ENCODE measurements around the gene PTPN20.

PTPN20 gene

DNA sequence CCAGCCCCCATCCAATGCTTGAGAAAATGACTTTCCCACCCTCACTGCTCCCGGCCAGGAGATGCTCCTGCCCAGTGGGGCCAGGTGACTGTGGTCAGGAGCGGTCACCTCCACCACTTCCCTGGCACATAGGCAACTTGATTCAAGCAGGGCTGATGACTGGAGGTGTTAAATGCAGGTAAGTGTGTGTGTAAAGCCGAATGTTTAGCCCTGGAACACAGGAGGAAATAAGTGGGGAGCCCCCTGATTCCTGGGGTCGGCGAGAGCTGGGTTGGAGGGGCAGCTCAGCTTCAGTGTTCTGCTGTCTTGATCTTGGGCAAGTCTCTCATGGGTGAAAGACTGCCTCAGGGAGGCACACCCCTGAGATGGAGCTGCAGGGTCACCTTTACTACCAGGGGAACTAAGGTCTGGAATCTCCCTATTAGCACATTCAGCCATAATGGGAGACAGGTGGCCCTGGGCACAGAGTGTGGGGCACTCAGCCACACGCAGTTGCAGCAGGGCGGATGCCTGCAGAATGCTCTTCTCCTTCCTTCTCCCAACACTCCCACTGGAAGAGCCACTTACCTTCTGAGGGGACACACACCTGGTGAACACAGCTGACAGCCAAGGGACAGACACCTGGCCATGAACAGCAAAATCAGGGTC lies 124.1 kb downstream of the PTPN20 start:
- no peak for DNase-seq

DNA sequence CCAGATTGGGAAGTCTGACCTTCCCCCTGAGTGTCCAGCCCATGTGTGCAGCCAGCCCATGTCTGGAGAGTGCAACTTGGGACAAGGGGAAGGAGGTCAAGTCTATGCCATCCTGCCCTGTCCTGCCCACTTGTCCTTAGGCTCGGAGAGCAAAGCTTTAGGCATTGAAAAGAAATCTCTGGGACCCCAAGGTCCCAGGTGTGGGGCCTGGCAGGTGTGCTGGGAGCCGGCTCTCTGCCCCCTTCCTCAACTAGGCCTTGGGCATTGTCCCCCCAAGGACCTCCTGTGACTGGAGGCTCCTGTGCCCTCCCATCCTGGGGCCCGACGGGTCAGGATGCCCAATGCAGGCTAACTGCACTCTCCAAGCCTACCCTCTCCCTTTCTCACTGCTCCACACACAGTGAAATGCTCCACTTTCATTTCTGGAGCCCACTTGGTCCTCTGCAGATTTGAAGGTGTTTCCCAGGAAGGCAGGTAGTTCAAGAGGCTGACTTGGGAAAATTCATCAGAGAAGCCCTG lies 124.7 kb downstream of the PTPN20 start:
- DNase-seq = no peak

DNA sequence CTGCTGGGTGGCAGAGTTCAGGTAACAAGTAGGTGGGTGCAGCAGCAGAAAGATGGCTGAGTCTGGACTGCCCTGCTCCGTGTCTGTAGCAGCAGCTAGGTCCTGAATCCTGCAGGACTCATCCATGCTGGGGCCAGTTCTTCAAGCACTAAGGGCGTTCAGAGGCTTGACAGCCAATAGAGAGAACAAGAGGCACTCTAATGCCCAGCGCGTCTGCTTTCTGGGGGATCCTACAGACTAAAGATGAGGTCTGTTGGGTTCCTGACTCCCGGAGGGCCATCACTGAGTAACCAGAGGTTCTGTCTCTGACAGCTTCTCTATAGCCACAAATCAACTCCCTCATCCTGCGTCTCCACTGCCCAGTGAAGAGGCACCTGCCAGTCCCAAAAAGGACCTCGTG lies 125.5 kb downstream of the PTPN20 start:
- DNase-seq = no peak

DNA sequence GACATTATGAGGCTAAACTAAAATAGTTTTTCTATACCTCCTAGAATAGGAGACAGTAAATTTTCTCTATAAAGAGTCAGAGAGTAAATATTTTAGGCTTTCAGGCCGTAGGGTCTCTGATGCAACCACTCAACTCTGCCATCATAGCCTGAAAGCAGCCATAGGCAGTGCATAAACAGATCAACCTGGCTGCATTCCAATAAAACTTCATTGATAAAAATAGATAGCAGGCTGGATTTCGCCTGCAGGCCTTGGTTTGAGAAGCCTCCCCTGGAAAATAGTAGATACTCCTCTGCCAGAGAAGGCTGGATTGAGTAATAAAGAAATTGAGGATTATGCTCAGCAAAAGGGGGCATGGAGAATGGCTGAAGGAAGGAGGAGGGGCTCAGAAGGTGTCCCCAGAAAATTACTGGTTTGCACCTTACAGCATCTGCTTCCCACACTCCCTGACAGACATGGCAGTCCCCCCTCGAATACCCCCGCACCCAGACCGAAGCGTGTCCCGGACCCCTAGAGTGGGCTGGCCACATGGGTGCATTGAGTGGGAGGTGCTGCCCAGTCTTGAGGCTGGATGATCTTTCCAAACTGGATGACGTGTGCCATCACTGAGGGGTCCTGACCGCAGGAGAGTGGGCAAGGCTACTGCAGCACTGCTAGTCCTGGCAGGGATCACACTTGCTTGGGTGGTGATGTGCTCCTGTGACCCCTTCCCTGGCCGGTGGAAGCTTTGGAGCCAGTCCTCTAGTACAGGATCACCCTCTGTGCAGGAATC lies 126.6 kb downstream of the PTPN20 start:
- DNase-seq = no peak

DNA sequence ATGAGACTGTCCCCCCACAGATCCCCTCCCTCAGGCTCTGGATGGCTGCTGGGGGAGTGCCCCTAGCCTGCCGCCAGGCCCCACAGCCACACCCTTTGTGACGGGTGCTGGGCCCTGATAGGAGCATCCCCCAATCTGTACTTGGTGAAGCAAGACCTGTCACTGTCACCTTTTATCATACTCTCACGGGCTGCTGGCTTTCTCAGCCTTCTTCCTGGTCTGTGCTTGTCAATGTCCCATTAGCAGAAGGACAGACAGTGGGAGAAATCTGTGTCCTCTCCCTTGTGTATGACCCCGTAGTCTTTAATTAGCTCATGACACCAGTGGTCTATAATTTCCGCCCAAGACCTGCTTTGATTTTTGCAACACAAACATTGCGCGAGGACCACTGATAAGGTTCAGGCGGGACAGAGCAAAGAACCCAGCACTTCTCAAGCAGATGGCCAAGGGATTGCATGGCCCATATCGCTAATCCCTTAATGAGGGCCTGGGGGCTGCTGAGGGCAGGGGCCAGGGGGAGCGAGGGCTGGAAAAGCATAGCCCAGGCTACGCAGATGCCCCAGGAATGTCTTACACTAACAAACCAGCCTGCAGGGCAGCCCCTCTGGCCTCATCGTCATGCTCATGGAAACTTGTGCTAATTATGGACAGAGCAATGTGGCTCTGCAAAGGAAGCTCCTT lies 127.8 kb downstream of the PTPN20 start:
- no peak for DNase-seq

DNA sequence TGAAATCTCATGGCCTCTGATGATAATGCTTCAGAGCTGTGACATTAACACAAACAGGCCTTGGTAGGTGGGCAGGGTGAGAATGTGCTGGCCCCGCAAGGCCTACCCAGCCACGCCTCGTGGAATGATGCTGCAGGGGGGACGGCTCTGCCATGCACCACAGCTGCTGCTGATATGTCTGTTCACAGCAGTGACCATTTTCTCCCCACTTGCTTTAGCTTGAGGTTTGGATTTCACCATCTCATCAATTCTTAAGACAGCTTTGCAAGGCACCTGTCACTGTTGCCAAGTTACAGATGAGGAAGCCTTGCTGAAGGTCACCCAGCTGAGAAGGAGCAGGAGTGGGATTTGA lies 128.3 kb downstream of the PTPN20 start:
- no peak for DNase-seq

DNA sequence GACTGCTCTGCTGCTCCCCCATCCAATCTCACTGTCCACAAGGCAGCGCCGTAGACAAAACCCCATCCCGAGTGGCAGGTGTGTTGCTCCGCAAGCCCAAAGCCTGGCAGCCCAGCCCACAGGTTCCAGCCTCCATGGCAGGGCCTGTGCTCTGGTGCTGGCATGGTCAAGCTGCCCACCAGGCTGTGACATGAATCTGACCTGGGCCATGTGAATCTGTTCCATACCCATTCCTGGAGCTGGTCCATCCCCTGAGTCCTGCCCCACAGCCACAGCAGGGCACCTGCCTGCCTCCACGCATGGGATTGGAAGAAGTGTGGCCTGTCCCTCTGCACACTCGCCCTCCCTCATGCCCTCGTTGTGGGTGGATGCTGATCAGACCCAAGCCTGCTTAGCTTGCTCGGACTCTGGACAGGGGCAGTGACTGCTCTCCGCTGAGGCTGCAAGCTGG lies 128.8 kb downstream of the PTPN20 start:
- no peak for DNase-seq

DNA sequence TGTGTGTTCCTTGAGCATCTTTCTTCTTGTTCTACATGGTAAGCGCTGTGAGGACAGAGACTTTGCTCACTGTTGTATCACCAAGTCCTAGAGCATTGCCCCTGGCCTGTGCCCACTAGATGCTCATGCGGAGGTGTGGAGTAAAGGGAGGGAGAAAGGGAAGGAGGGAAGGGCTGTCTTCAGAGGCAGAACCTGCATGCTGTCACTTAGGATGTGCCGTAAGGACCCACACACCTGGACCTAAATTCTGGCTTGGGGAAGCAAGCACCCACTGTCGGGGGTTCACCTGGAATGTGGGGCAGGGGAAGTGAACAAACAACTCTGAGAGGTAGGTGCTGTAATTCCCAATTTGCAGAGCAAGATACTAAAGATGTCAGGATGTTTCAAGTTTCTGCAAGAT lies 129.5 kb downstream of the PTPN20 start:
- DNase-seq = no peak

DNA sequence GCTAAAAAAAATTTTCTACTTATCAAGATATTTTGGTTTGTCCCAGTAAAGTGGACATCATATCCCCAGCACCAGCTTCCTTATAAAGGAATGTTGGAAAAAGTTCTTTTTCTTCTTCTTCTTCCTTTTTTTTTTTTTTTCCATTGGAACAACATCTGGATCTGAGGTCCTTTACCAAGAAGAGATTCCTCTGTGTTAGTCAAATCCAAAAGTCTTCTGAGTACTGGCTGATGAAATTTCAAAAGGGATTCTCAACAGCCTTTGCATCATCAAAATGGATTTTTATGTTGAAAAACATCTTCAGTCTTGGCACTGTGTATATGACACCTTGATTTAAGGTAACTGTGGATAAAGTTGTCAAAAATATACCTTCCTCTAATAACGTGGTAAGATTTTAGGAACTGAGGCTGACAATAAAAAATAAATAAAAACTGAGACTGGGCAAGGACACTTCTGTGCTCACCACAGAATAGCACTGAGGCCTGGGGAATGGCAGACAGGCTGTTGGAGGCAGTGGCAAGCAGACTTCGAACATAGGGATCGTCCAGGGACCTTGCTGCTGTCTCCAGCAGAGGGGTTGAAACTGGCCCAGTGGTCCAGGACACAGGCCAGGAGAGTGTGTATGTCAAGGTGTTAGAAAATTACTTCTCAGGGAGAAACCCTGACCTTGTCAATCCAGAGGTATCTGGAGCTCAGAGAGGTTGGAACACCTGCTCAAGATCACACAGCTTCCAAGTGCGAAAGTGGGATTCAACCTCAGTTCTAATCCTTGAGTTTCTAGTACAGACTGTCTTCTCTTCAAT lies 130.4 kb downstream of the PTPN20 start:
- no peak for DNase-seq

DNA sequence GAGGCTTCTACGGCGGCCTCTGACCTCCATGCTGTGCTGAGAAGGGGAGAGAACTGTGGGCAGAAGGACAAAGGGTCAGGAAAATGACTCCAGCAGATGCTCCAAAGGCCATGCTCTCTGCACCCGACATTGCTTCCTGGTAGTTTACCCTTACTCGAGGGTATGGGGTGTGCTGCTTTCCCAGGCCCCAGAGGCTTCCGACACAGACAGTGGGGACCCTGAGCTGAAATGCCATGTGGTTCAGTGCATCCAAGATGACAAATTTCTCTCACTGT lies 130.9 kb downstream of the PTPN20 start:
- DNase-seq = no peak

DNA sequence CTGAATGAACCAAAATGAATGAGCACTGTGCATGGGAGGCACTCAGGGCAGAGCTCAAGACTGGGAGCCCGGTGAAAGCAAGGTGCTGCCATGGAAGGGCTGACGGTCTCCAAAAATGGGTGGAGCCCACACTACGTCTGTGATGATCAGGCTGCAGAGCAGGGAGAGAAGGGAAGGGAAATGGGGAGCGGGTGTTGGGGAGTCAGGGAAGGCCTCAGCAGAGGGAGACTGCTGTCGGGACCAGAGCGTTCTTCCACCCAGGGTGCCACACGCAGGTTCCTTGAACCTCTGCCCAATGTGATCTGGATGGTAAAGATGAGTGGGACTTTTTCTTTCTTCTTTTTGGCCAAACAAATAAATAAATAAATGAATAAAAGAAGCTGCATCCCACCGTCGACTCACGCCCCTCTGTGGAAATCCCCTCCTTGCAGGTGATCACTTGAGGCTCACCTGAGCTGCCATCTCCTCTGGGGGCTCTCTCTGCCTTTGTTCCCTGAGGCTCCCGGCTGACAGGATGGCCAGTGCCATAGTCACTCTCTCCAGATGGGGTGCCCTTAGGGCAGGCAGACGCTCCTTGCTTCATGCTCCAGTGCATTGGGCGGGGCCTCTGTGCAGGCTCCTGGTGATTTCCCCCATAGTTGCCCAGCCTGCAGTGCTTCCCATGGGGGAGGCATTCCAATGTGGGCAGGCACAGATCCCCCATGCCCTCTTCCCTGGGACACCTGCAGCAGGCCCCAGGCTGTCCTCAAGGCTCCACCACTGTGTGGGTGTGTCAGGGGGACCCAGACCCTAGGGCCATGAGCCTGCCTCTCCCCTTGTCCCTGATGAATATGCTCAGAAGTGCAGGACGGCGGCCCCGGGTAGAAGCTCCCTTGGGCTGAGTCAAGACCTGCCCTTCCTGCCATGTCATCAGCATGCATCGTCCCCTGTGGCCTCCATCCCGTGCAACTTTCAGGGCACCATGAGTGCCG lies 131.8 kb downstream of the PTPN20 start:
- no peak for DNase-seq

DNA sequence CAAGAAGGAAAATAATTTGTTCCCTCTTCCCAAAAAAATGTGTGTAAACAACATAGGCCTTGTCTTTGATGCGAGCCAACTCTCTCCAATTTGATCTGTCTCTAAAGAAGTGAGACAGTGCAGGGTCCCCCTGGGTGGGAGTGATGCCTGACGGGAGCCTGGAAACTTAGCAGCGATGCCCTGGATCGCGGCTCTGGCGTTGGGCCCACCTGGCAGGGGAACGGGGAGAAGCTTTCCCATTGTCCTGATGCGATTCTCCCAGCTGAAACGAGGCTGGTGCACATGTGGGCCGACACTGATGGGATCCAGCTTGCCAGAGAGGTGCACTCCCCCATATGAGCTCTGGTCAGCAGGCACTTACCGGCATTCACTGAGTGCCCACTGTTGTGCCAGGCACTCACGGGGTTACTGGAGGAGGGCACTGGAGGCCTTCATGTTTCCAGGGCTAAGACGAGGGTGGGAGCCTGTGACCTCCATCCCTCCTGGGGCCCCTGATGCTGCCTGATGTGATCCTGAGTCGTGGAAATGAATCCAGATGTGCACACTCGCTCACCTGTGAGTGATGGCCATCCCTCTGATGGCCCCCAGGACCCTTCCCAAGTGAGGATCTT lies 132.8 kb downstream of the PTPN20 start:
- no peak for DNase-seq

DNA sequence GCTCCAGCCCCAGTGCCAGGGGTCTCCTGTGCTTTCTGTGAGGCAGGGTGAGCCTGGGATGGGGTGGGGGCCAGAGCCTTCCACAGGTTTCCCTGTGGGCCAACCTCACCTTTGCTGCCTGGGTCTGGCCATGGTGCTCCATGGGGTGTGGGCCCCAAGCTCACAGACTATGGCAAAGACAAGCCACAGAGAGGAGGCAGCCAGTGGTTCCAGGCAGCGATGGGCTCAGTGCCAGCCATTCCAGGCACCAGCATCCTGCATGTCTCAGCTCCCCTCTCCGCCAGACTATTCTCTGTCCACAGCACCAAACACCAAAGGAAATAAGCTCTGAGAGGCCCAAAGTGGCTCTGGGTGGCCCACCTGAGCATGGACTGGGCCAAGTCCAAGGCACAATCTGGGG lies 133.5 kb downstream of the PTPN20 start:
- no peak for DNase-seq

DNA sequence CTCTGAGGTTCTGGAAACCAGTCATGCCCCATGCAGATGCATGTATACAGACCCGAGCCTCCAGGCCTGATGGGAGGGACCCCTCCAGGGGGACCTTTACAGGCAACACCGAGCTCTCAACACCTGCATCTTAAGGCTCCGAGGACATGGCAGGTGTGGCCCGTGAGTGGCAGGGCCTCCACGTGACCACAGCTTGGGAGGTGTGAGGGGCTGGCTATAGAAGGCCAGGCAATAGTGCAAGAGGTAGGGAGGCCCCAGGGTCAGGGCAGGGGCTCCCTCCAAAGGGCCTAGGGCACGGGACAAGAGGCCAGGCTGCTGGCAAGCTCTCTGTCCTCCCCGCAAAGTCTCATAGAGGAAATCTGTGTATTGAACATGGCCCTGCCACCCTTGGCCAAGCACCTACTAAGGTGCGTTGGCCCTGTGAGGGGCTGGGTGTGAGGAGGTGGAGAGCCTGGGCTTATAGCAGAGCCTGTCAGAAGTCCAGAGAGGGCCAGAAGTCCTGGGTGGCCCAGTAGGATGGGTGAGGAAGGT lies 134.2 kb downstream of the PTPN20 start:
- no peak for DNase-seq

DNA sequence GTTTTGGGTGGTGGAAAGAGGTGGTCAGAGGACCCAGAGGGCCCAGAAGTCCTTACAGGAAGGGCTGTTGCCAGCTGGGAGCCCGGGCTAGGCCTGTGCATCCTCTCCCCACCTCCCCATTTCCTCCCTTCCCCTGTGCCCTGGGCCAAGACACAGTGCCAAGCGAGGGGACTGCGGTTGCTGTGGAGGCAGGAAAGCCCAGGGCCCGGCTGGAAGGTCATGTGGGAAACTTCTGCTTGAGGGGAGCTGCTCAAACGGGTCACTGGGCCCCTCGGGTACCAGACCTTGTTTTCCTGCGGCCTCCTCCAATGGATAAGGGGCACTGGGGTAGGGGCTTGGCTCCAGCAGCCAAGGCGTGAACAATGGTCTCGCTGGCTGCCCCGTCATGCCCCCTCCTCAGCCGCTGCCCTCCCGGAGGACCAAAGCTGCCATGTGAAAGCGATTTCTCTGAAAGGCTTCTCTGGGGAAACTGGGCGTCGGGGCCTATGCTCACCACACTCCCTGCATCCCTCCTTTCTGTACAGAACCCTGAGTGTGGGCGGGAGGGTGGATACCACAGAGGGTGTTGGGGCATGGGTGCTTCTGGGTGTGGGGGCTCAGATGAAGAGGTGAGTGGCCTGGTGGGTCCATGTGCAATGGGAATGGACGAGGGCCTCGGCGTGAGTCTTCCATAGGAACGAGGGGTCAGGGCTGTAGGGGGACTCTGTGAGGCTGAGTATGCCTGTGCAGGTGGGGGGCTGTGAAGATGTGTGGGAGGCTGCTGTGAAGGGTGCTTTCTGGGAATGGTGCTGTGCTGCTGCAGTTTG lies 135.3 kb downstream of the PTPN20 start:
- DNase-seq = no peak

DNA sequence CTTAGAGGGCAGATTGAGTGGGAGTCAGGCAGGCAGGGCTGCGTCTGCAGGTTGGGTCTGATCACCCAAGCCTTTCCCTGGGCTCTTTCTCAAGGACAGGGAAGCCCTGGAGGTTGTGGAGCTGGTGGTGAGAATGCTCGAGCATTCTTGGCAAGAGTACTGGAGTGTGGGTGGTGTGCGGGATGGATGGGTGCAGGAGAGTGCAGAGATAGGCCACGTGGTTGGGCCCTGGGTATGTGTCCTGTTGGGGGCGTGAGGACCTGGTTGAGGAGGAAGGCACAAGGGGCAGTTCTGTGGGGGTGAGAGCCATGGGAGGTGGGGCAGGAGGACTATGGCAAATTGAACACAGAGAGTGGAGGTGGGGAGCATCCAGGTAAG lies 135.9 kb downstream of the PTPN20 start:
- no peak for DNase-seq

DNA sequence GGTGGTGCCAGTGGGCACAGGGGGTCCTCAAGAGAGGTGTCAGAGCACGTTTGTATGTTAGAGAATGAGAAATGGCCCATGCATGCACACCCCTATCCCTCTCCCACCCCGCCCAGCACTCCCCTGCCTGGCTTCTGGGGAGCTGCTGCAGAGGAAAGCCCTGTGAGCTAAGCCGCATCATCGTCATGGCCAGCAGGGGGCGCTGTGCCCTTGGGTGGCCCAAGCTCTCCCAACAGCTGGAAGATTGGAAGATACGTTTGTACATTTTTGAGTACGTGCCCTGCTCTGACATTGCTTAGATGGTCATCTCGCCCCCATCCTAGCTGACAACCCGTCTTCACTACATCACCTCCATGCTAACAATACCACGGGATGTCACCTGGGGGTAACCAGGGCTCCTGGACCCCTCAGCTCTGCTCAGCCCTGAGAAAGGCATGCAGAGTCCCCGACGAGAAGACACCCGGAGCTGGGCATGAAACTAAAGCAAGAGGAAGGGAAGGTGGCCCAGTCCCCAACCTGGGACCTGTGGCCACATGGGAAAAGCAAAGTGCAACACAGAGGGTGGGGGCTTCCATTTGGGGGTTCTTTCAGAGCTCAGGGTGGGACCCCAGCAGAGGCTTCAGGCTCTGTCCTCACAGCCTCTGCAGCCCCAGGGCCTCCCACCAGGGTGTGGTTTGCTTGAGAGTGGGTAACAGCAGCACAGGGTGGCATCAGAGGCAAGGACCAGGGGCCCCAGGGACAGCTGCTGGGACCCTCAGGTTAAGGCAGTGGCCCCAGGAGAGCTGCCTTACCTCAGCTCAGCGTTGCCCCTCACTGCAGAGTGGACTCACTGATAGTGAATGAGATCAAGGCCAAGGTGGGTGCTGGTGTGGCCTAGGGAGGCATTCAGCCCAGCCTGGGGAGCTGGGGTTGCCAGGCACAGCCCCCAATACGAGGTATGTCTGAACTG lies 136.6 kb downstream of the PTPN20 start:
- no peak for DNase-seq

DNA sequence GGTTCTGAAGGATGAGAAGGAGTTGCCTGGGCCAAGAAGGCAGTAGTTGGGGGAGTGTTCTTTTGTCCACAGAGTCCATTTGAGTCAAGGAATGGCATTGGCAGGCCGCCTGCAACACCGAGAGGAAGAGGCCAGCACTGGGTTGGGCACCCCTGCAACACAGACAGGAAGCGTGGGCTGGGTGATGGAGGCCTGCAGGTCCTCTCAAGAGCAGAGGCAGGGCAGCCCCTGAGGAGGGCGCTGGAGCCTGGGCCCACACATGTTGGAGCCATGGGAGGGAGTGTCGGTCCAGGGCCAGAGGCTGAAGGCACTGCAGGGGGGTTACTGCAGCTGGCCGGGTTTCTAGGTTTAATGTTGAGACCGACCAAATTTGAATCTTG lies 137.3 kb downstream of the PTPN20 start:
- DNase-seq = no peak
